HCT116 (cell line): ENCODE data around the gene TMEM151A. TPM values are rescaled to one million over a fixed set of nuclear protein-coding genes. Genes with fewer than 3 reads are reported as not detected.
A peak's percentile ranks its signal among the peaks of the same experiment; 100 is the strongest.

Experiments used
- ATAC-seq: fragments of 200-7000 bp; cut with Tn5 transposase; 2 replicates; pipeline ENCODE4 v1.9.1; 2020; ENCODE audit warnings: mild to moderate bottlenecking, moderate library complexity
- BruUV-seq: library from RNA; stranded (reverse); fragments of 400-500 nt; replicated peaks from 2 replicates; lab custom pipeline; 2021; lab: Mats Ljungman, UMichigan
- CTCF ChIA-PET: fragments of 300-600 bp; sonication (Branson Sonifier 250); formaldehyde crosslinking; loops from one replicate; lab custom pipeline; 2021; ENCODE audit warnings: antibody characterized with exemption; lab: Charles Lee
- POLR2A ChIA-PET: fragments of 300-600, 350-600 bp; sonication (Branson Sonifier 250); formaldehyde crosslinking; loops from one replicate; lab custom pipeline; 2021; ENCODE audit warnings: antibody characterized with exemption; lab: Charles Lee
- RAD21 ChIA-PET, 2 experiments: fragments of 300-600 bp; sonication (Branson Sonifier 250); formaldehyde crosslinking; loops; one replicate each; lab custom pipeline; 2023; ENCODE audit warnings: low total read pairs in 2 of 2; ENCODE audit not compliant: uncharacterized antibody in 2 of 2, unreplicated experiment in 2 of 2, low non-redundant PET in 1 of 2; lab: Charles Lee
- DNase-seq: peaks from one replicate; pipeline ENCODE4 v3.0.0-alpha.2; 2010; ENCODE audit warnings: low read depth, low spot score
- H2AFZ ChIP-seq: fragments of 200-600 bp; shearing (Covaris generic), sonication (generic); 2 replicates; pipeline ENCODE4 v1.6.1; 2017; ENCODE audit warnings: low read depth, mixed run types, mixed read lengths, antibody characterized with exemption, low read length; ENCODE audit not compliant: poor library complexity, severe bottlenecking
- H3K27ac ChIP-seq: 2 replicates; pipeline ENCODE4 v1.5.1; 2012; ENCODE audit warnings: low read depth, low read length
- H3K27me3 ChIP-seq: fragments of 200-600 bp; sonication (generic); 2 replicates; pipeline ENCODE4 v1.6.1; 2016; ENCODE audit warnings: mixed run types, low read length, mixed read lengths; ENCODE audit not compliant: insufficient read depth
- H3K36me3 ChIP-seq, 2 experiments: fragments of 200-500 bp in 1 of 2; fragments of 200-600 bp in 1 of 2; sonication (Bioruptor generic) in 1 of 2; sonication (generic) in 1 of 2; 2 replicates each; pipeline versions ENCODE4 v1.5.1 to v1.6.1; 2014 to 2016; ENCODE audit warnings: low read length in 2 of 2, inconsistent platforms in 1 of 2, mixed read lengths in 1 of 2, mixed run types in 1 of 2; ENCODE audit not compliant: insufficient read depth in 2 of 2, control insufficient read depth in 1 of 2
- H3K4me1 ChIP-seq, 2 experiments: fragments of 200-600 bp in 1 of 2; sonication (generic) in 1 of 2; 2 replicates each; pipeline versions ENCODE4 v1.5.1 to v1.6.1; 2012 to 2017; ENCODE audit warnings: low read length in 2 of 2, inconsistent platforms in 1 of 2, mild to moderate bottlenecking in 1 of 2, mixed read lengths in 1 of 2, mixed run types in 1 of 2, moderate library complexity in 1 of 2; ENCODE audit not compliant: insufficient read depth in 2 of 2, control insufficient read depth in 1 of 2
- H3K4me2 ChIP-seq: fragments of 200-600 bp; sonication (generic); 2 replicates; pipeline ENCODE4 v1.6.1; 2017; ENCODE audit warnings: mixed run types, low read length, mixed read lengths
- H3K4me3 ChIP-seq, 2 experiments: fragments of 200-600 bp in 1 of 2; sonication (generic) in 1 of 2; replicated peaks in 1 of 2; 2 replicates each; pipeline ENCODE4 v1.5.1; 2011 to 2016; ENCODE audit warnings: low read length in 2 of 2, control low read depth in 1 of 2, low read depth in 1 of 2, mild to moderate bottlenecking in 1 of 2, mixed read lengths in 1 of 2, mixed run types in 1 of 2
- H3K79me2 ChIP-seq: fragments of 200-600 bp; sonication (generic); 2 replicates; pipeline ENCODE4 v1.6.1; 2017; ENCODE audit warnings: mild to moderate bottlenecking, mixed run types, low read length, moderate library complexity, mixed read lengths; ENCODE audit not compliant: insufficient read depth
- H3K9ac ChIP-seq: fragments of 200-600 bp; sonication (generic); 2 replicates; pipeline ENCODE4 v1.6.1; 2016; ENCODE audit warnings: low read length, mixed read lengths
- H3K9me2 ChIP-seq: fragments of 200-600 bp; sonication (generic), shearing (Covaris generic); 2 replicates; pipeline ENCODE4 v1.6.1; 2017; ENCODE audit warnings: mixed run types, mild to moderate bottlenecking, moderate library complexity; ENCODE audit not compliant: insufficient read depth
- H3K9me3 ChIP-seq, 2 experiments: fragments of 200-500 bp in 1 of 2; fragments of 200-600 bp in 1 of 2; sonication (Bioruptor generic) in 1 of 2; sonication (generic) in 1 of 2; 2 replicates each; pipeline ENCODE4 v1.6.1; 2014 to 2017; ENCODE audit warnings: low read length in 2 of 2, mixed read lengths in 2 of 2, inconsistent platforms in 1 of 2, low read depth in 1 of 2, mild to moderate bottlenecking in 1 of 2, mixed run types in 1 of 2, moderate library complexity in 1 of 2; ENCODE audit not compliant: control insufficient read depth in 1 of 2, insufficient read depth in 1 of 2
- H4K20me1 ChIP-seq: fragments of 200-600 bp; sonication (generic), shearing (Covaris generic); 2 replicates; pipeline ENCODE4 v1.6.1; 2017; ENCODE audit warnings: mixed run types, mild to moderate bottlenecking, moderate library complexity; ENCODE audit not compliant: insufficient read depth
- ATF3 ChIP-seq: IDR thresholded peaks from 2 replicates; pipeline ENCODE4 v1.6.1; 2012
- EGR1 ChIP-seq: IDR thresholded peaks from 2 replicates; pipeline ENCODE4 v1.6.1; 2012; ENCODE audit warnings: low read depth
- EZH2phosphoT487 ChIP-seq: fragments of 200-600 bp; IDR thresholded peaks from 2 replicates; pipeline ENCODE4 v1.6.1; 2018; ENCODE audit warnings: antibody characterized with exemption, borderline replicate concordance
- FOSL1 ChIP-seq: IDR thresholded peaks from 2 replicates; pipeline ENCODE4 v1.6.1; 2012; ENCODE audit warnings: low read depth
- JUND ChIP-seq: IDR thresholded peaks from 2 replicates; pipeline ENCODE4 v1.6.1; 2012
- MAX ChIP-seq: IDR thresholded peaks from 2 replicates; pipeline ENCODE4 v1.6.1; 2012
- POLR2AphosphoS5 ChIP-seq: IDR thresholded peaks from 2 replicates; pipeline ENCODE4 v1.6.1; 2011; ENCODE audit warnings: mild to moderate bottlenecking, low read depth, low read length, moderate library complexity
- REST ChIP-seq: IDR thresholded peaks from 2 replicates; pipeline ENCODE4 v1.6.1; 2012; ENCODE audit warnings: low read depth
- SIN3A ChIP-seq: IDR thresholded peaks from 2 replicates; pipeline ENCODE4 v1.6.1; 2012; ENCODE audit warnings: low read depth
- SP1 ChIP-seq: IDR thresholded peaks from 2 replicates; pipeline ENCODE4 v1.6.1; 2012; ENCODE audit warnings: low read depth
- YY1 ChIP-seq: IDR thresholded peaks from 2 replicates; pipeline ENCODE4 v1.6.1; 2011; ENCODE audit warnings: low read length, low read depth, moderate library complexity, mild to moderate bottlenecking; ENCODE audit not compliant: insufficient replicate concordance; ENCODE audit errors: extremely low read depth
- ZBTB33 ChIP-seq: IDR thresholded peaks from 2 replicates; pipeline ENCODE4 v1.6.1; 2011; ENCODE audit warnings: mild to moderate bottlenecking, low read length, moderate library complexity; ENCODE audit not compliant: insufficient replicate concordance; ENCODE audit errors: extremely low read depth
- ZFX ChIP-seq: fragments of 450-650 bp; IDR thresholded peaks from 2 replicates; pipeline ENCODE4 v1.6.1; 2017
- ZNF274 ChIP-seq: fragments of 200-500 bp; sonication (Bioruptor generic); IDR thresholded peaks from 2 replicates; pipeline ENCODE4 v1.6.1; 2014; ENCODE audit warnings: mild to moderate bottlenecking, low read depth, low read length, inconsistent platforms
- intact Hi-C: fragments of 100-400 bp; cut with micrococcal nuclease; formaldehyde crosslinking; loops from 2 replicates; pipeline ENCODE4 v1.10.0; 2022
- total RNA-seq: library from RNA; stranded (reverse); gene quantifications from one replicate; pipeline ENCODE4 v1.2.1, GENCODE V29; 2021; ENCODE audit not compliant: unreplicated experiment

TMEM151A gene
- total RNA-seq, 1 experiment from 2014 or later, result 5.9 TPM

- Histone ChIP-seq H3K79me2 (no peaks in the 10 kb centered on the region), H3K9ac (peak overlapping the region; percentile 56), H3K4me3 (no peak overlapping the region; a peak in 1 of 4 replicates), H3K27me3 (no peaks in the 10 kb centered on the region), H3K9me3 (no peaks in the 10 kb centered on the region), H2AFZ (no peak overlapping the region), H3K36me3 (peaks cover 0 to 5% of the 10 kb centered on the region in 2 experiments; a peak in 1 of 4 replicates), H3K4me2 (peak overlapping the region; percentile 73), H3K27ac (peak overlapping the region; percentile 41; the same call in 1 of the 2 replicates), H3K4me1 (peaks cover 17 to 57% of the 10 kb centered on the region in 2 experiments), H4K20me1 (no peaks in the 10 kb centered on the region), H3K9me2 (no peaks in the 10 kb centered on the region)
- BruUV-seq, result no TSS peak
- TF ChIP-seq EGR1 (no peak), SIN3A (no peak), EZH2phosphoT487 (no peak), MAX (no peak), ZBTB33 (no peak), ZFX (no peak), JUND (no peak), ATF3 (no peak), POLR2AphosphoS5 (no peak), YY1 (no peak), SP1 (no peak), ZNF274 (no peak), FOSL1 (no peak), REST (no peak)
- intact Hi-C loops, result loop anchor here (1.0 kb wide), 1 partner anchor 15 kb away; no protein-coding TSS in a partner anchor
- ATAC-seq, result peak; percentile 10
- DNase-seq, result no peak
- ChIA-PET POLR2A (interaction anchor here (1.4 kb wide), 1 partner anchor 15 kb away, joined by 4 read pairs; no protein-coding TSS in a partner anchor), CTCF (interaction anchor here (1.0 kb wide), 1 partner anchor 15 kb away, joined by 18 read pairs; no protein-coding TSS in a partner anchor), RAD21 (interaction anchor here in 1 of 2 experiments (0.8 kb wide), 1 partner anchor 15 kb away, joined by 5 read pairs; no protein-coding TSS in a partner anchor)
Observed at GRCh38 chr11:66327171-66328030, 35.7 kb downstream of the TMEM151A start.
